HuH-7.5 (cell line): Measurements from ENCODE around the gene CCNH.

Experiments used
- DNase-seq: peaks from one replicate; pipeline ENCODE4 v3.0.0; 2011; ENCODE audit warnings: low spot score

The CCNH gene

GRCh38 chr5:87360132-87360531 lies 52.6 kb downstream of the CCNH start:
- no peak for DNase-seq

- no peak for DNase-seq
These were observed 53.6 kb downstream of the CCNH start for GRCh38 chr5:87359106-87359505.

- DNase-seq, result no peak
These were observed 58.2 kb downstream of the CCNH start for GRCh38 chr5:87354496-87354895.

GRCh38 chr5:87347841-87348240 lies 64.9 kb downstream of the CCNH start:
- DNase-seq, result no peak

- no peak for DNase-seq
These were observed 65.5 kb downstream of the CCNH start for GRCh38 chr5:87347272-87347671.
